ENCODE data around the gene MYH10.
"Not testable (repeated sequence)": the region's sequence is repeated elsewhere in the genome, so short reads cannot be mapped to it uniquely, and the experiment has no call there.

The MYH10 gene

DNA sequence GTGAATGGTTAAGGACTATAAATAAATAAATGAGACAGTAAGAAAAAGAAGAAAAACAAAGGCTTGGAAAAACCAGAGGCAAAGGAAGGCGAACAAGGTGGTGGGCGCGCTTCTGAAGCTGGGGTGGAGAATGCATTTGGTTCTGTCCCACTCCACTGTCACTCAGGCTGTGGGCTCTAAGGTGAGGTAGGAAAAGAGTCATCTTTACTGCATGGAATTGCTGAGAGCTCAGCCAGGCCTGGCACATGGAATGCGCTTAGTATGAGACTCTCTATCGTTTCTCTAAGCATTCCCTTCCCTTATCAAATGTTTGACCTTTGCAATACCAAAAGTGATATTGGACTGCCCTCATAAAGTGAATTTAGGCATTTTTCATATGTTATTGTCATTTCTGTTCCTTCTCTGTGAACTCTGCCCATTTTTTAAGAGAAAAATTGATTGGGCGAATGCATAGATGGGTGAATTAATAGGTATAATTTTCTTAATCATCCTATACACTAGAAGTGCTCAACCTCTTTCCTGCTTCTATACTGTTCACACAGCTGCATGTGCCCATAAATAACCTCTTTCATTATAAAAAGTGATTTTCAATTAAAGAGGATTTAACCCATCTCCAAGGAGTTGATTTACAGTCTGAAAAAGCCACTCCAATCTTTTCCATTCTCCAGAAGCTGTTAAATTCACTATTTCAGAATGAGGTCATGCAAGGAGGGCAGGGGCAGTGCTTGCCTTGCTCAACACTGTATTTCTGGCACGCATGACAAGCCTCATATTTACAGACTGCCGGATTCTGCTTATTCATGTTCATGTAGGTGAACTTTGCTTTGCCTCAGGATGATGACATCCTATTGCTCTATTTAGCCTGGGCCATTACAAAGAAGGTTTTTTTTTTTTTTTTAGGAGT, 87.7 kb downstream of the MYH10 start:
- DNase-seq, result no peak

DNA sequence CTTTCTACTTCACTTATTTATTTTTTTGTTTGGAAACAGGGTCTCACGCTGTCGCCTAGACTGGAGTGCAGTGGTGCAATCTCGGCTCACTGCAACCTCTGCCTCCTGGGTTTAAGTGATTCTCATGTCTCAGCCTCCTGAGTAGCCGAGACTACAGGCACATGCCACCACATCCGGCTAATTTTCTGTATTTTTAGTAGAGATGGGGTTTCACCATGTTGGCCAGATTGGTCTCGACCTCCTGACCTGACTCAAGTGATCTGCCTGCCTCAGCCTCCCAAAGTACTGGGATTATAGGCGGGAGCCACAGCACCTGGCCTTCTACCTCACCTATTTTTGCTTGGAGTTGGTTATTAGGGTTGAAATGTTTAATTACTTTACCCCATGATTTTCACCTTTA, 90.5 kb downstream of the MYH10 start:
- DNase-seq, result not testable (repeated sequence)

DNA sequence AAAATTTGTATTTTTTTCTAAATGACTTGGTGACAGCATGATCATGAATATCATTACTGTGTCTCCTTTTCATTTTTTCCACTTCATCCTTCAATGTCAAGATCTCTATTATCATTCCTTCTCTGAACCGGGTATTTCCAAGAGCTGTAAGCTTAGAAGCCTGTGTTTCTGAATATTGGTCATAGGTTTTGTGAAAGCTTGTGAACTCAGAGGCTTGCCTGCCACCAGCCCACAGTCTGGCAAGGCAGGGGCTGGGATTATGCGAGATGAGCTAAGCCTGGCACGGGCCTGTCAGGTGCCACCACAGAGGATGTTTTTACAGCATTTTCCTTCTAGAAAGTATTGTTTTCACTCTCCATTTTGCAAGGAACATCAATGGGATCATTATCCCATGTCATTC, 92.8 kb downstream of the MYH10 start:
- no peak for DNase-seq

DNA sequence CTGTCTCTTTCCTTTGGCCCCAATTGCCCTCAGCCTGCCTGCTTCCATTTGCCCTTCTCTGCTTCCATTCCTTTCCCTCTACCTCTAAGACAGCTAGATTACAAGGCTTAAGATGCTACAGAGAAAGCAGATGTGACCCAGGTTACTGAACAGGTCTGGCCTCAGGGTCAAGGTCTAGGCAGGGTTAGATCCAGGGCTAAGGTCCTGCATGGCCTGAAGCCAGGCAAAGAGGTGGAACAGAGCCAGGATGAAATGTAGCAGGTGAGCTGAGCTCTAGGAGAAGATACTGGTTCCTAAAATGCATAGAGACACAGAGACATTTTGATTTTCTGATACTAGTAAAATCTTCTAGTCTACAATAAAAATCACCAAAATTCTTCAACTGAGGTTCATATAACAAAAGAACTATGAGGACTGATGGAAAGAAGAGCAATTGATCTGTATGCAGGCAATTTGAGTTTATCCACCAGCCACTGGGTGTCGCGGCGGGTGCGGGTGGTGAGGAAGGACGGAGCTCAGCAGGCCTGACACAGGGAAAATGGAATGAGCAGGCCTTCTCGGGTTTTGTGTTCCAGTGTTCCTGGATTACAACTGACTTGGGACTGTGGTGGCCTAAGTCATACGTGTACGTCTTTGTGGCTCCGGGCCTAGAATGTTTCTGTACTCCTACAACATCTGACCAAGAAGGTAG, 95.9 kb downstream of the MYH10 start:
- DNase-seq, result no peak

DNA sequence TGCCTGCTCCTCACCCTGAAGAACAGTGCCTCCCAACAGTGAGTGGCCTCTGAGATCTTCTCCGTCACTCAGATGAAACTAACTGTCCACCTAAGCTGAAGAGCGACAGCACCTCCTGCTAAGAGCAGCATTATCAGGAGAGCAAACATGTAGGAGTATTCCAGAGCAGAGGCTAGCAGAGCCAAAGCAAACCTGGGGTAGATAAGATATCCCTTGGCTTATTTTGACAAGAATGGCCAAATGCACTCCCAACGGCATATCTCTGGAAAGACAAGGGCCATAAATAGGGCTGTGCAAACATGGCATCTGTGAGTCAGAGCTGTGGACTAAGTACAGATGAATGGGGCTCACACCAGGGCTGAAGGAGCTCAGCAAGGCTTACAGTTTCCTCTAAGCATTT, 98.5 kb downstream of the MYH10 start:
- DNase-seq, result no peak

DNA sequence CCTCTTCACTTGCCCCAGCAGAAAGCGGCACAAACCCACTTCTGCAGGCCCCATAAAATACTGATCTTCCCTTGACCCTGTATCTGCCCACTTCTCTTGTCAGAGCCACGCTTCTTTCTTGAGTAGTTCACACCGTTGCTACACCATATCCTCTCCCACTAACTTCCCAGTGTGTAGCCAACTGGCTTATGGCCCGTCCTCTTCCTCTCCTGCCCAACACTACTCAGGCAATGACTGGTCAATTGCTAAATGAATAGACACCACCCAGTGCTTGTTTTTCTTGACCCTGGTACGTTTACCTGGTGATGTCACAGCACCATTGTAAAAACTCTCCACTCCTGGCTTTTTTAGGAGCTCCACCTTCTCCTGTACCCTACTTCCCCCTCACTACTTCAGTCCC, 107.9 kb downstream of the MYH10 start:
- no peak for DNase-seq

DNA sequence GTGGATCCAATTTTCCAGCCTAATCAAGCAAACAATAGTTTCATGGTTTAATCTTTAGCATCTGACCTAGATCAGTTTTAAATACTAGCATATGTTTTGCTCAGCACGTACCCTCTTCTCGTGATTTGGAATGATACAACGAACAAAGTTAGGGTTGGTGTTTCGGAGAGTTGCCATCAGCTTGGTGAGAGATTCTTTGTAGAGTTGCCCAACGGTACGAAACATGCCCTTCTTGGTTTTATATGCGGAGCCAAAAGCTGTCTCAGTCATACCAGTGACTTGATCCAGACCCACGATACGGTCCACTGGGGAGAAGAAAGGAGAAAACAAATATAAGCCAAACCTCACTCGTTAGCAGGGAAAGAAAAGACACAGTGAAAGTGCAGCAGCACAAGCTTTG, 109.5 kb downstream of the MYH10 start:
- no peak for DNase-seq

DNA sequence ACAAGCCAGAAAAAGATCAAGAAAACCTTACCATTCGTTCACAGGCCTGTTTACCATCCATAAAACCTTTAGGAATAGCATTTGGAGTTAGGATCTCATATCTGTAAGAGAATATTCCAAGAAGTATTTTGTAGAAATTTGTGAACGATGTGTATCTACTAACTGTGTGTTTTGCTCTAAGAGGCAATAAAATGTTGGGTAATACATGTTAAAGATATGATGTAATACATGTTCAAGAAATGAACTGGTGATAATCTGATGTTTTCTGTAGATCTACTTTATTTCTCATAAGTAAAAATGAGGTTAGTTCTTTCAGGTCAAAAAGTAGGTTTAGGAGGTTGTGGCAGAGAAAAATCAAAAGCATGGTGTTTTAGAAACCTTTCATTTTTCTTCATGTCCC, 111.7 kb downstream of the MYH10 start:
- no peak for DNase-seq

DNA sequence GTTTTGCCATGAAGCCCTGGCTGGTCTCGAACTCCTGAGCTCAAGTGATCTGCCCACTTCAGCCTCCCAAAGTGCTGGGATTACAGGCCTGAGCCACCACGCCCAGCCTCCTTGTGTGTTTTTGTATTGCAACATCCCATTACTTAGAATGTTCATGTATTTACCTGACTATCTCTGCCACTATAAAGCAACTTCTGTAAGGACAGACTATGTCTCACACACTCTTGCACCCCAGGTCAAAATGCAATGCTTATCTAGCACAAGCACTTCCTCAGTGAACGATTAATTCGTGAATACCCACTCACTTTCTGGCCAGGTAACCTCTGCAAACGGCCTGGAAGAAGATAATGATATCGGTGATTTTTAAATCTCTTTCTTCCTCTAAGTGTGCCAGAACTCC, 112.2 kb downstream of the MYH10 start:
- DNase-seq, result no peak

DNA sequence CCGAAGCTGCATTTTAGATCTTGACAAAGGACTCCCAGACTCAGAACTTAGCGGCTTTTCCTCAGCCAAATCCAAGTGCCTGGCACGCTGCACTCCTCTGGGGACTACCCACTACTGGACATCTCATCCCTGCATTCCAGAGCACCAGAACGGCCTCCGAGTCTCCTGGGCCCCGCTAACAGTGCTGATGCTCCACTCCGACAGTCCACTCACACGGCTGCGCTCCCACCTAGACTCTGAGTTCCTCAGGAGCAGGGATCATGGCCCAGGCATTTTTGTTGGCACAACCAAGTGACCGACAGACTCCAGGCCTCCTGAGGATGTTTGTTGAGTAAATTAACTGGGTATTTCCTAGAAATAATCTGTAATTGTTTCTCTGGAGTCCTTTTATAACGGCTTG, 115.7 kb downstream of the MYH10 start:
- DNase-seq, result no peak

DNA sequence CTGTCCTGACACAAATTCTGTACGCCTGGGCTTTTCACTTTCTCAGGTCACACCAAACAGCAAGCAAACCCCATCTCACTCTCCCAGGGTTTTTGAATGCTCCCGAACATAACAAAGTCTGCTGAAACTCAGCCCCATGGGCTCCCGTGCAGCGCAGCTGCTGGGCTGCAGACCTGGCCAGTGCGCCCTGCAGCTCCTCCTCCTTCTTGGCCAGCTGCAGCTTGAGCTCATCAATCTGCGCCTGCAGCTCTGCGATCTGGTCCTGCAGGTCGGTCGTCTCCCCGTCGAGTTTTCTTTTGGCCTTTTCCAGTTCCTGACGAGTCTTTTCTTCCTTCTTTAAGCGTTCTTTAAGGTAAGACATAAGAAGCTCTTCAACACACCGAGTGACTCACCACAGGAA, 124.4 kb downstream of the MYH10 start:
- no peak for DNase-seq

DNA sequence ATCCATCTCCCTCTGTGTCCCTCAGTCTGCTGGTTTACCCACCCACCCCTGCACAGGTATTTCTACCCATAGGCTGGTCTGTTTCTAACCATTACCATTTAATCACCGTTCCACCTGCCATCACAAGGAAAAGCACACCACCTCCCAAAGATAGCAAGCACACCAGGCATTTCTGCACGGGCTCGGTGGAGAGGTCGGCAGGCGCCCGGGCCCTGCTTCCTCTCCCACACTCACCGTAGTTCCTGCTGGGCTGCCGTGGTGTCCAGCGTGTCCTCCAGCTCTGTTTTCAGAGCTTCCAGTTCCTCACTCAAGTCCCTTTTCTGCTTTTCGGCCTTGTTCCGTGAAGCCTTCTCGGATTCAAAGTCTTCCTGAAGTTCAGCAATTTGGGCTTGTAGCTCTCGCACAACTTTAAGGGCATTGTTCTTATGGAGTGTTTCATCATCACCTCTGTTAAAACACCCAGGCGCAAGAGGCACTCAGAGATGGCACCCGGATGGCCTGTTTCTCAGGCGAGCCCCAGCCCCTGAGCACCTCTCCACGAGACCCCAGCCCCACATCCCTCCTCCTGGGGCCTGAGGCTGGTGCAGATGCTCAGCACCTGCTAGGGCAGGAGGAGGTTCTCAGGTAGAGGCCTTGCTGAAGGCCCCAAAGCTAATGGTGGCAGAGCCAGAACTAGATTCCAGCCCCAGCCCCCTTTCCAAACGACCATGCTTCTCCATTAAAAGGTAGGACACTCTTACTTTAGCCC, 125.9 kb downstream of the MYH10 start:
- DNase-seq, result no peak

DNA sequence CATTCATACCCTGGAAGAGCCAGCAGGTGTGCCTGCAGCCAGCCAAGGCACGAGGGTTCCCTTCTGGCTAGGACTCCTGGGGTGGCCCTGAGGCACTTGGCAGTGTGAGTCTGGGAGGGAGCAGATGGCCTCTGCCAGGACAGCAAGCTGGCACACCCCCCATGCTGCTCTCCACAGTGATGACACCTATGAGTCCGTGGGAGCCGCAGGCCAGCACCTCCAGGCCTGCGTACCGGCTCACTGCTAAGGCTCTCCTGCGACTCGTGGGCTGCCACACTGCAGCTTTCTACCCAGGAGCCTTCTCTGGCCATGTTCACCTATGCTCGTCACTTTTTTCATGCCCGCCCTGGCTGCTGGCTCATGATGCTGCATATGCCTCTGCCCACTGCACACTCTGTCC, 126.7 kb downstream of the MYH10 start:
- DNase-seq, result no peak

DNA sequence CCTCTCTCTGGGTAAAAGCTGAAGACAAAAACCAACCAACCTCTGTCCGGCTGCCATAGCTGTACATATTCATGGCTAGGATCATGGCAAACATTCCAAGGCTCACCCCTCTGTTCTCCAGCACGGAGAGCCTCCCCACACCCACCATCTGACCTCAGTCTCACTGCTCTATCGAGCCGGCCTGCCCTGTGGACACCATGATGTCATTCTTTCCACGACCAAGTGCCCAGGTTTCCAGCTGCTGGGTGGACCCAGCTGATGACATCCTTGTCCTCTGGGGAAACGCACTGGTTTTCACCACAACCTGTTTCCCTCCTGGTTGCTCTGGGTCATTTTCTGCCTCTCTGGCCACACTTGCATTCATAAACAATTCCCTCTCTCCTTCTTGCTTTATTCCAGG, 127.2 kb downstream of the MYH10 start:
- no peak for DNase-seq

DNA sequence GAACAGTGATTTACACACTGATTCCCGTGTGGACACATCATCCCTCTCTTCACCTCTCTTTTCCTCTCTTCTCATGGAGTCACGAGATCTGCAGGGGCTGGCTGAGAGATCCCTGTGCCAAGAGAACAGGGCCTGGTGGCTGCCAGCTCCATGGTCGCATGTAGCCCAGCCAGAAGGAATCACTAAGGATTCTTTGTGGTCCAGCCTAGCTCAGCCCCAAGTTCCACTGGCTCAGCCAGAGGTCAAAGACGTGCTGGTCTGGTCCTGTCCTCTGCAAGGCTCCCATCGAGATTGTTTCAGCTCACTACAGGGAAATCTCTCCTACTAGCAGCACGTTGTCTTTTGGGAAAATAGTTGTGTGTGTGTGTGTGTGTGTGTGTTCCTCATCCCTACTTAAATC, 128.4 kb downstream of the MYH10 start:
- no peak for DNase-seq

DNA sequence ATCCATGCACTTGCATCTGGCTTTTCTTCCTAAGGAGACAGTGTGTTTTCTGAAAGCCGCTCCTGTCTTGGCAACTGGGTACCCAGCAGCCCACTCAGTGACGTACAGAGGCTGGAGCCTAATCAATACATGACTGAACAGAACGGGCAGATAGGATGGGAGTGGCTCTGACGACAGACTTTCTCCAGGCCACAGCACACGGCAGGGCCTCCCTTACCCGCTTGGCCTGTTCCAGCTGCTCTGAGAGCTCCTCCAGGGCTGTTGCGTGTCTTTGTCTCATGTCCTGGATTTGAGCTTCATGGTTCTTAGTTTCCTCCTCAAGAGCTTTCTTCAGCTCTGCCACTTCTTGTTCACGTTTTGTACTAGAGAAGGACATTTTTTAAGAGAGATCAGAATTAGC, 129.9 kb downstream of the MYH10 start:
- no peak for DNase-seq

DNA sequence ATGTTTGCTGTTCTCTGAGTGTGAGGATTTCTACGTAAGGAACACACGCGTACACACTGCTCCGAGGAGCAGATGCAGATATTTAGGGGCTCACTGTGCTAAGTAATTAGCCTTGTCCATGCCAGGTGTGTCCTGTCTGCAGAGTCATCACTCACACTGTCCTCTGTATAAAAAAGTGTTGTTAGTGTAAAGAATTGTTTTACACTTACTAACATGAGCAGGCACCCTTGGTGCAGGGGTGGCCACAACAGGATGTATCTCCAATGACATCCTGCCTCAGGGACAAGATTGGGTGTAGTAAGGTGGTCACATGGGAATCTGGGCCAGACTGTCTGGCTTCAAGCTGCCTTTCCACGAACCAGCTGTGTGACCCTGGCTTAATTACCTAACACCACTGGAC, 130.9 kb downstream of the MYH10 start:
- no peak for DNase-seq

DNA sequence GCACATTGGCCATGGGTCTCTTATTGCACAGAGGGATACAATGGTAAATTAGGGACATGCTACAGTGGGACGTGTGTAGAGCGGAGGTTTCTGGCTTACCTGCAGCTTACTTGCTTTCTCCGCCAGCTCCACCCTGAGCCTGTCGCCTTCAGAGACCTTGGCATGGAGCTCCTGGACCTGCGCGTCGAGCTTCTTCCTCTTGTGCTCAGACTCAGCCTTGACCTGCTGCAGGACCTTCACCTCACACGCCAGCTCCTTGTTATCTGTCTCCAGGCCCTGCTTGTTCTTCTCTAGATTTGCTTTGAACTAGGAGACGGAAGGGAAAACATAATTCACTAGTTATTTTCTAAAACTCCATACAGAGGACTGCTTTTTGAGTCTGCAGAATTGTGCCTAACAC, 131.4 kb downstream of the MYH10 start:
- DNase-seq, result no peak

DNA sequence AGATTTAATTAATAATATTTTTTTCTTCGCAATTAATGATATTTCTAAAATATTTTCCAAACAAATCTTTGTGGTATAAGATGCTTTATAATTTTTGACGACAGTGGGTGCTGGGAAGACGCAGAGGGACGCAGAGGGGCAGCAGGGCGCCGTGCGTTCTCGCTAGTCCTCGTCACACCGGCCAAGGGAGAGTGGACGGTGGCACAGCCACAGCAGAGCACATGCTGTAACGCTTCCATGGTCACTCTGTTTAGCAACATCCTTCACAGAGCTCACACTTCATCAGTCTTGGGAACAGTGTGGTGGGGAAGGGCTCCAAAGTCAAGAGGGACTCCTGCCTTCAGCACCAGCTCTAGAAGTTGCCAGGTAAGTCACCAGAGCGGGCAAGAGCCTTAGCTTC, 134.4 kb downstream of the MYH10 start:
- no peak for DNase-seq

DNA sequence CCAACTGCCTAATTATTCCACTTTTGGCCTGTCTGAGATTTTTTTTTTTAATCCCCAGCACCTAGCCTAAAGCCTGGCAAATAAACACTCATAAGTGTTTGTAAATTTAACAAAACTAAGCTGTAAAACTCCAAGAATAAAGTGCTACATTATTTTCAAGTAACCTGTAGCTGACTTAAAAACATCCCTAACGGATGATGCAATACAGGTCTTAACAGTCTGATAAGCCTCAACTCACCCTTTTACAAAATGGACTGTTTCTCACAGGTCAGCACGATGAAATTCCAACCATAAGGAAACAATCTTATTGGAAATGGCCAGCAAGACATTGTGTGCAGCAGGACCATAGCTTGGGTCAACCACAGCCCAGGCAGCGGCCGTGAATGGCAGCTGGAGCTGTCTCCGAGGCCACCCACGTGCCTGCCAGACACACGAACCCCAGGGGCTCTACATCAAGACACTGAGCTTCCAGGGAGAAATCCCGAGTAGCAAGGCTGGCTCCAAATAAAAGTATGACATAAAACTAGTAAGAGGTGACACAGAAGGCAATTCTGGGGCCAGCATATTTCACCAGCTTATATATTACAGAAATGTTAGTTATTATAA, 135.9 kb downstream of the MYH10 start:
- no peak for DNase-seq

DNA sequence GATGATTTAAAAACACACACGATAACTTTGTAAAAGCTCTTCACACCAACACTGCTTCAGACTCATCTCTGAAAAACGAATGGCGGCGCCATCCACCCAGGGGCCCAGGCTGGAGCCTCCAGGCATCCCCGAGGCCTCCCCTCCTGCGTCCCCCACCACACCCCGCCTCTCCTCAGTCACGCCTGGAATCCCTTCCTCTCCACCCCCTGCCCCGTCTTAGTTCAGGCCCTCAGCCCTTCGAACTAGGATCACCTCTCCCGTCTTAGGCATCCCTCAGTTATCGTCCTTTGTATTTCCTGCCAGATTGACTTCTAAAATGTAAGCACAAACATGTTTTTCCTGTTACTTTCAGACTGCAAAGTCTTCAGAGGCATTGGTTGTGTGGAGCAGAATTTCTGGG, 136.5 kb downstream of the MYH10 start:
- DNase-seq, result no peak

DNA sequence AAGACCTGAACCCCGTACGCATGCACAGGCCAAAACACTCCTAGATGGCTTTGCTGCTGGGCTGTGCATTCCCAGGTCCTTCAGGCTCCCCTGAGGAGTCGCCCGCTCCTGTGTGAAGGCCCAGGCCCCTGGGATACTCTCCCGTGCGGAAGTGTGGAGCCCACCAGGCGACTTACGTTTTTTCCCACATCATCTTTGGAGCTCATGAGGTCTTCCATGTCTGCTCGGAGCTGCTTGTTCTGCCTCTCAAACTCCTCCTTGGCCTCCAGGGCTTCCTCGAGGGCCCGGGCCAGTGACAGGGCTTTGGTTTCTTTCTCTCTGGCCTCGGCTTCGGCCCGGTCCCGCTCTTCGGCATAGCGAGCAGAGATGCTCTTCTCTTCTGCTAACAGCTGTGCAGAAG, 138.4 kb downstream of the MYH10 start:
- no peak for DNase-seq

DNA sequence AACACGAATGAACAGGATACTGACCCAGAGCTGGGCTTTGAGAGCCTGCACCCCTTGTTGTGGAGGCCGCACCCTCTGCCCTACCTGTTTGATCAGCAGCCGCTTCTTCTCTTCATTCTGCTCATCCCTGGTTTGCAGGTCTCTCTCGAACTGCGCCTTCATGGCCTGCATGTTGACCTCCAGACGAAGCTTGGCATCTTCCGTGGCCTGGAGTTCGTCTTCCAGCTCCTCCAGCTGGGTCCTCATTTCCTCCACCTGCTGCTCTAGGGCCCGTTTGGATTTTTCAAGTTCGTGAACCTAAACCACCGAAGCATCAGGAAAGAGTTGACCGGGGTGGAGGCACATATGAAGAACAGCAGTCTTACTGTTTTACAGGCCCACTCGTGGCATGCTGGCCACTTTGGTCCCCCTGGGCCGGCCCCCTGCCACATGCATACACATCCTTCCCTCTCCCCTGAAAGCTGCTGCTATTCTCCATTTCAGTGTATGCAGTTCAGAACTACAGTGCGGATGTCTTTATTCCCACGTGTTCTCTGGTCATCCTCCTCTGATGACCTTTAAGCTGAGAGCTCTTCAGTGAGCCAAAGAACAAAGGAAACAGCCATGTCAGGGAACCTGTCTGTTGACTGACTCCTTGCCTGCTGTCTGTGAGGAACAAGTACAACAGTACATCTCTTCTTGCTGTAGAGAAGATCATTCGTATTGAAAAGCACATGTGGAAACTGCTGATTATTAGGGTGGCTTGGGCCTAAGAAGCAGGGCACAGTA, 140.1 kb downstream of the MYH10 start:
- DNase-seq, result no peak

All from cerebellar nuclear complex (tissue), 1 donor.